Raji (cell line): ENCODE measurements around the gene CDKL5.

Experiments used
- POLR2A ChIP-seq: IDR thresholded peaks from 2 replicates; pipeline ENCODE4 v1.6.1; 2011; ENCODE audit warnings: low read depth, low read length, control low read depth; ENCODE audit not compliant: insufficient read depth

Gene CDKL5

GRCh38 chrX:18537524-18537923, 112.1 kb downstream of the CDKL5 start:
- no peak for TF ChIP-seq POLR2A

GRCh38 chrX:18542131-18542530, 116.7 kb downstream of the CDKL5 start:
- TF ChIP-seq POLR2A = no peak

DNA sequence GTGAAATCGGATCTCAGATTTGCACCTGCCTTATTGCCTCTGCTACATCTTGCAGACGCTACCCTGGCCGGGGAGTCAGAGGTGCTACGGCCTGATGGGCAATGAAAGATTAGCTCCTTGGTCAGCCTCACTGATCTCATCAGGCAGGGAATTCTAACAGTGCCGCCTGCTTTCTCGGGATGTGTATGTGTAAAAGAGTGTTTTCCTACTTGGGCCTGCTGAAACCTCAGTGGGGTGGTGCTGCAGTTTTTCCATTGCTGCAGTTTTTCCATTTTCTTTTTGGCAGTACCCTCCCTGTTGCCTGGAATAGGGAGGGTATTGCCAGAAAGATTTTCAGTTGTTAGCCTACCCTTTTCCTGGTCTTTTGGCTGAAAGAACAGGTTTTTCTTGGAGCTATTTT, 117.5 kb downstream of the CDKL5 start:
- TF ChIP-seq POLR2A = no peak

- TF ChIP-seq POLR2A = no peak
These were observed 118.3 kb downstream of the CDKL5 start for GRCh38 chrX:18543738-18544137.

GRCh38 chrX:18545771-18546170, 120.4 kb downstream of the CDKL5 start:
- TF ChIP-seq POLR2A = no peak

- TF ChIP-seq POLR2A = no peak
These were observed 123.6 kb downstream of the CDKL5 start for GRCh38 chrX:18548996-18549395.

GRCh38 chrX:18549643-18550042, 124.2 kb downstream of the CDKL5 start:
- TF ChIP-seq POLR2A = no peak

- no peak for TF ChIP-seq POLR2A
These were observed 132.5 kb downstream of the CDKL5 start for GRCh38 chrX:18557879-18558278.

GRCh38 chrX:18558799-18559198, 133.4 kb downstream of the CDKL5 start:
- TF ChIP-seq POLR2A = no peak

DNA sequence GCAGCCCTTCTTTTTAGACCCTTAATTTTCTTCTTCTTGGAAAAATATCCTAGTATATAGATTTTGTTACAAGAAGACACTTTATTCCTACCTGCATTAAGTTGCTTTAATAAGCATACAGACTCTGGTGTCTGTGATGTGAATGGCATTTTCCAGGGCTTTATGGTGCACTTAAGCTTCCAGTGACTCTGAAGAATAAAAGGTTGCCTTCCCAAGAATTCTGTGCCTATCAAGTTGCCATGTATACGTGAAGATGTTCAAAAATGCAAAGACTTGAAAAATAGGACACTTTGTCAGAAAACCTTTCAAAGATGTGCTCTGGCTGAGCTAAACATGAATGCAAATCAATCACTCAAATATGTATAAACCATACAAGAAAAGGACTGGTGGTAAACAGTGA, 135.6 kb downstream of the CDKL5 start:
- no peak for TF ChIP-seq POLR2A

DNA sequence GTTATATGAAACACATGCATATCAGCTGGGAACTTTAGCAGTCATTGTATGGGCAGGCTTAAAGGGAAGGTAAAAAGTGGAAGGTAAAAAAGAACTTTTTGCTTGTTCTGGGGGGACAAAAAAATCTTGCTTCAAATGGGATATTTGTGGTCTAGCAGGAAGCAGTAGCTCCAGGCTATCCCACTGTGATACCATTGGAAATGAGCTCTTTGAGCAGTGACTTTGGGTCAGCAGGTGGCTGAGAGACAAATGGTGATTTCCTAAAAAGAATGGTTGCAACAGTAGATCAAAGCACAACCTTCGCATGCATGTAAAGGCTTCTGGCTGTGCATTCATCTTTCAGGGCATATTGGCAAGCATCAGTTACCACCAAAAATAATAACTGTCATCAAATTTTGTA, 140.3 kb downstream of the CDKL5 start:
- no peak for TF ChIP-seq POLR2A

GRCh38 chrX:18566748-18567147, 141.3 kb downstream of the CDKL5 start:
- no peak for TF ChIP-seq POLR2A

- TF ChIP-seq POLR2A = no peak
These were observed 148.1 kb downstream of the CDKL5 start for GRCh38 chrX:18573556-18573955.

GRCh38 chrX:18574591-18574990, 149.2 kb downstream of the CDKL5 start:
- TF ChIP-seq POLR2A = no peak

GRCh38 chrX:18575744-18576143, 150.3 kb downstream of the CDKL5 start:
- TF ChIP-seq POLR2A = no peak

DNA sequence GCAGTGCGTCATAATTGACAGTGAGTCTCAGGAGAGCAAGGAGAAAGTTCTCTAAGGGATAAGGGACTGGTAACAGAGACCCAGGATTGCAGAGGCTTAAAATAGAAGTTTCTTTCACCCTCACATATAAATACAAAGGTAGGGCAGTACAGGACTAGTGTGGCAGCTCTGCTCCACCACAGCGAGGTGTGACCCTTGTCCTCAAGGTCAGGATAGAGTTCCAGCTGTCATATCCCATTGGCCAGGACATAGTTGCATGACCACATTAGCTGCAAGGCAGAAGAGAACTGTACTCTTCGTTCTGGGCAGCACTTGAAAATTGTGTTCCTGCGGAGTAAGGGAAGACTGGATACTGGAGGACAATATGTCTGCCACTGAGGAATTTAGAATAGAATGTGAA, 152.0 kb downstream of the CDKL5 start:
- no peak for TF ChIP-seq POLR2A

DNA sequence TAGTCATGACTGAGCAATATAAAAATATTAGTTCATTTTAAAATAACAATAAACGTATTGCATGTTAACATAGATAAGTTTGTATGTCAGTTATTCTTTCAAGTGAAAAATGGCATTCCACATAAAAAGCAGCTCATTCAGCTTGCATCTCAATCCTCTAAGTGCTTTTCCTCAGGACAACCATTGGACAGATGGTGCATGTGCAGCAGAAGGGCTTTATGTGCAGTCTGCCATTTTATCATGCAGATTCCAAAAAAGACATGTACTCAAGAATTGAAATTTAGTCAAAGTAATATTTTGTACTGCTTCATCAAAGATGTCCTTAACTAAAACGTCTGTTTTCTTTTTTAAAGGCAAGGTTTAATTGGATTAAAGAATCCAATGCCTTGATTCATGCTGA, 153.1 kb downstream of the CDKL5 start:
- TF ChIP-seq POLR2A = no peak

DNA sequence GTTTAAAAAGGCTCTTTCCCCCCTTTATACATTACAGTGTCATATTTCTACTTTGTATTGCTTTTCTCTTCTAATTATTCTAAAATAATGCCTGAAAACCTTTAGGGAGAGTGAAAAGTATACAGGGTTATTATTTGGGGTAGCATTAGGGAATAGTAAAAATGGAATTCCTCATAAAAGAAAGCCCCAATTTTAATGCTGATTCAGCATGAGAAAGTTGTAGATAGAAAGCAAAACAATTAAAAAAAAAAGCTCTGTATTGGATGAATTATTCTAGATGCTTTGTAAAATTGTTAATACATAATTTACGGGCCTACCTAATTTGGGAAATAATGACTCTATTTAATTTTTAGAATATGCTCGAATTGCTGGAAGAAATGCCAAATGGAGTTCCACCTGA, 154.1 kb downstream of the CDKL5 start:
- no peak for TF ChIP-seq POLR2A
